Skeletal muscle satellite cell (primary cell): ENCODE measurements around the gene ENG.
"Not testable (repeated sequence)": the region's sequence is repeated elsewhere in the genome, so short reads cannot be mapped to it uniquely, and the experiment has no call there.

ENCODE experiments used
- H3K27me3 ChIP-seq: 2 replicates; pipeline ENCODE4 v1.7.0; 2013; ENCODE audit warnings: low read length; ENCODE audit not compliant: control insufficient read depth, insufficient read depth
- H3K36me3 ChIP-seq: 2 replicates; pipeline ENCODE4 v1.7.0; 2013; ENCODE audit warnings: mild to moderate bottlenecking, control low read depth, low read length; ENCODE audit not compliant: insufficient read depth
- H3K4me1 ChIP-seq: 2 replicates; pipeline ENCODE4 v1.7.0; 2013; ENCODE audit warnings: low read length; ENCODE audit not compliant: control insufficient read depth, insufficient read depth
- H3K4me2 ChIP-seq: 2 replicates; pipeline ENCODE4 v1.7.0; 2013; ENCODE audit warnings: mild to moderate bottlenecking, low read length
- H3K4me3 ChIP-seq: 2 replicates; pipeline ENCODE4 v1.7.0; 2013; ENCODE audit warnings: low read length
- H3K9ac ChIP-seq: 2 replicates; pipeline ENCODE4 v1.7.0; 2013; ENCODE audit warnings: mild to moderate bottlenecking, low read depth, low read length, moderate library complexity
- H3K9me3 ChIP-seq: replicated peaks from 2 replicates; pipeline ENCODE4 v1.7.0; 2013; ENCODE audit warnings: mild to moderate bottlenecking, control low read depth, low read length

Gene ENG

GRCh38 chr9:127887792-127888191, 33.3 kb upstream of the ENG start:
- H3K9ac ChIP-seq, result no peak overlapping the region

GRCh38 chr9:127886401-127886972, 32.0 kb upstream of the ENG start:
- Histone ChIP-seq H3K9me3 (no peaks in the 10 kb centered on the region), H3K4me2 (no peak overlapping the region), H3K9ac (no peak overlapping the region), H3K4me3 (no peak overlapping the region), H3K36me3 (peaks cover 54% of the 10 kb centered on the region), H3K4me1 (peaks cover 4% of the 10 kb centered on the region), H3K27me3 (no peaks in the 10 kb centered on the region)

More at GRCh38 chr9:127887792-127888191, 33.3 kb upstream of the ENG start:
- peaks cover 62% of the 10 kb centered on the region for H3K36me3 ChIP-seq
- H3K27me3 ChIP-seq, result no peaks in the 10 kb centered on the region
- no peaks in the 10 kb centered on the region for H3K9me3 ChIP-seq
- H3K4me1 ChIP-seq, result peaks cover 4% of the 10 kb centered on the region
- H3K4me3 ChIP-seq, result no peak overlapping the region
- H3K4me2 ChIP-seq, result no peak overlapping the region

- Histone ChIP-seq H3K9ac (no peak overlapping the region), H3K36me3 (peaks cover 50% of the 10 kb centered on the region), H3K4me3 (no peak overlapping the region), H3K4me1 (peaks cover 4% of the 10 kb centered on the region), H3K9me3 (no peaks in the 10 kb centered on the region), H3K4me2 (no peak overlapping the region), H3K27me3 (no peaks in the 10 kb centered on the region)
Measured at GRCh38 chr9:127885508-127886281, 31.2 kb upstream of the ENG start.

- Histone ChIP-seq H3K4me2 (no peak overlapping the region), H3K9ac (no peak overlapping the region), H3K9me3 (no peaks in the 10 kb centered on the region), H3K4me3 (no peak overlapping the region), H3K27me3 (no peaks in the 10 kb centered on the region), H3K4me1 (peaks cover 4% of the 10 kb centered on the region), H3K36me3 (peaks cover 43% of the 10 kb centered on the region)
Measured at GRCh38 chr9:127884976-127885490, 30.6 kb upstream of the ENG start.

- peaks cover 38% of the 10 kb centered on the region for H3K36me3 ChIP-seq
- H3K9me3 ChIP-seq, result no peaks in the 10 kb centered on the region
- no peak overlapping the region for H3K9ac ChIP-seq
- H3K4me1 ChIP-seq, result peaks cover 4% of the 10 kb centered on the region
- H3K27me3 ChIP-seq, result no peaks in the 10 kb centered on the region
- no peak overlapping the region for H3K4me2 ChIP-seq
- H3K4me3 ChIP-seq, result no peak overlapping the region
Measured at GRCh38 chr9:127884427-127884911, 30.0 kb upstream of the ENG start.

- H3K4me3 ChIP-seq, result no peak overlapping the region
- H3K27me3 ChIP-seq, result no peaks in the 10 kb centered on the region
- no peak overlapping the region for H3K9ac ChIP-seq
- peaks cover 37% of the 10 kb centered on the region for H3K36me3 ChIP-seq
- H3K4me1 ChIP-seq, result peaks cover 4% of the 10 kb centered on the region
- no peak overlapping the region for H3K4me2 ChIP-seq
- no peaks in the 10 kb centered on the region for H3K9me3 ChIP-seq
Measured at GRCh38 chr9:127883959-127884358, 29.5 kb upstream of the ENG start.

GRCh38 chr9:127881715-127882114, 27.3 kb upstream of the ENG start:
- not testable (repeated sequence) for H3K9ac ChIP-seq, H3K27me3 ChIP-seq, H3K9me3 ChIP-seq, H3K4me3 ChIP-seq, H3K4me2 ChIP-seq
- peaks cover 20% of the 10 kb centered on the region for H3K36me3 ChIP-seq
- peaks cover 16% of the 10 kb centered on the region for H3K4me1 ChIP-seq

- Histone ChIP-seq H3K4me1 (peaks cover 31% of the 10 kb centered on the region), H3K27me3 (no peaks in the 10 kb centered on the region), H3K4me3 (no peak overlapping the region)
Measured at GRCh38 chr9:127880143-127880542, 25.7 kb upstream of the ENG start.

GRCh38 chr9:127878652-127879390, 24.4 kb upstream of the ENG start:
- H3K4me3 ChIP-seq, result no peak overlapping the region
- peaks cover 41% of the 10 kb centered on the region for H3K4me1 ChIP-seq
- H3K4me2 ChIP-seq, result no peak overlapping the region
- no peaks in the 10 kb centered on the region for H3K27me3 ChIP-seq
- no peak overlapping the region for H3K9ac ChIP-seq
- H3K36me3 ChIP-seq, result no peaks in the 10 kb centered on the region
- no peaks in the 10 kb centered on the region for H3K9me3 ChIP-seq

More at GRCh38 chr9:127880143-127880542, 25.7 kb upstream of the ENG start:
- H3K36me3 ChIP-seq, result peaks cover 5% of the 10 kb centered on the region
- H3K9me3 ChIP-seq, result no peaks in the 10 kb centered on the region
- no peak overlapping the region for H3K4me2 ChIP-seq
- no peak overlapping the region for H3K9ac ChIP-seq

- H3K4me1 ChIP-seq, result peaks cover 46% of the 10 kb centered on the region
- H3K4me2 ChIP-seq, result peak overlapping the region; percentile 94
- H3K9me3 ChIP-seq, result no peaks in the 10 kb centered on the region
- no peaks in the 10 kb centered on the region for H3K36me3 ChIP-seq
- no peaks in the 10 kb centered on the region for H3K27me3 ChIP-seq
- H3K4me3 ChIP-seq, result peak overlapping the region; percentile 71
- peak overlapping the region; percentile 71 for H3K9ac ChIP-seq
Measured at GRCh38 chr9:127878001-127878651, 23.7 kb upstream of the ENG start.

GRCh38 chr9:127877566-127877998, 23.1 kb upstream of the ENG start, which contains the start of gene AK1:
Gene AK1, minus strand, starts transcription at chr9:127877675. Its CDS starts 3,058 bp downstream, at chr9:127874617.
- peak within 1 kb of the TSS; percentile 73 for H3K9ac ChIP-seq
- H3K36me3 ChIP-seq, result peaks cover 4% of the 10 kb centered on the region
- H3K4me2 ChIP-seq, result peak within 1 kb of the TSS; percentile 94
- H3K4me1 ChIP-seq, result peaks cover 46% of the 10 kb centered on the region
- no peaks in the 10 kb centered on the region for H3K27me3 ChIP-seq
- H3K9me3 ChIP-seq, result no peaks in the 10 kb centered on the region
- peak within 1 kb of the TSS; percentile 71 for H3K4me3 ChIP-seq
